Activated CD4-positive, alpha-beta T cell treated with anti-CD3 and anti-CD28 coated beads for 48 hours (primary cell): ENCODE data around the gene FREM2.

Experiments
- DNase-seq: peaks from one replicate; pipeline ENCODE4 v3.0.0-alpha.2; 2020

Gene FREM2

GRCh38 chr13:38900188-38900587 is 213.3 kb downstream of the FREM2 start:
- DNase-seq = no peak

DNA sequence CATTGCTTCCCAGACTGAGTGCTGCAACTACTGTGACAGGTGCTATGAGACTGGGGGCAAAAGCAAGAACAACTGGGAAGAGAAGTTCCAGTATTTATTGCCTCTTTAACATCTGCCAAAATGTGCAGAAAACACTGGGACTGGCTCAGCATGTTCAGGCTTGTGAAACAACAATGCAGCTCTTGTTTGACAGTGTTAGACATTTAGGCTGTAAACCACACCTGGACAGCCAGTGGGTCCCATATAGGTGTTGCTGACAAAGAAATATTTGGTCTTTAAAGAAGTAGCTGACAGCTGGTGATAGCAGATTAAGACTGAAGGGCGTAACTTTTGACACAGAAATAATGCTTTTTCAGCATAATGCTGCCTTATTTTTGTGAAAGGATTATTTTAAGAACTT is 215.7 kb downstream of the FREM2 start:
- DNase-seq = no peak

DNA sequence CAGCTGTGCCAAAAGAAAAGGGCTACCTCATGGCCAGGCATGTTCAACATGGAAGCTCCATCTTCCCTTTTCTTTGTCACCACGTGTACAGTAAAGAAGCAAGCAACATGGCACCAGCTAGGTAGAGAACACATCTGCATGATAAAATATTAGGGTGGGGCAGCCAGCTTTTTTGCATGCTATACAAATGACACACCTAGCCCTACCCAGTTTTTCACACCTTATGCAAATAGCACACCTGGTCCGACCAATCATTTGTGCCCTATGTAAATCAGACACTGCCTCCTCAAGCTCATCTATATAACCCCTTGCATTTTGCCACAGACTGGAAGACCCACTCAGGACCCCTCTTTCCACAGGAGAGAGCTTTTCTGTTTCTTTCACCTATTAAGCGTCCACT is 218.2 kb downstream of the FREM2 start:
- no peak for DNase-seq

GRCh38 chr13:38905861-38906260 is 219.0 kb downstream of the FREM2 start:
- no peak for DNase-seq

GRCh38 chr13:38908574-38908973 is 221.7 kb downstream of the FREM2 start:
- DNase-seq = no peak

DNA sequence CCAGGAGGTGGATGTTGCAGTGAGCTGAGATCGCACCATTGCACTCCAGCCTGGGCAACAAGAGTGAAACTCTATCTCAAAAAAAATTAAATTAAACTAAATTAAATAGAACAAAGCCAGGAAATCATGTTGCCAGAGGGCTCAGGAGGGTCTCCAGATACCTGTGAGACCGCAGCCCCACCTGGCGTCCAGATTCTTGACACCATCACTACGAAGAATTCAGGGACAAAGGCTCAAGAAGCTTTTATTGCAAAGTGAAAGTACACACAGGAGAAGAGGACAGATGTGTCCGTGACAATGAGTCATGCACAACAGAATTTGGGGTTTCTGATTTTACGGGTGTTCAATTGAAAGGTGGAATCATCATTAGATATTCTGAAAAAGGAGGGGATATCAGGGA is 227.2 kb downstream of the FREM2 start:
- DNase-seq = no peak

DNA sequence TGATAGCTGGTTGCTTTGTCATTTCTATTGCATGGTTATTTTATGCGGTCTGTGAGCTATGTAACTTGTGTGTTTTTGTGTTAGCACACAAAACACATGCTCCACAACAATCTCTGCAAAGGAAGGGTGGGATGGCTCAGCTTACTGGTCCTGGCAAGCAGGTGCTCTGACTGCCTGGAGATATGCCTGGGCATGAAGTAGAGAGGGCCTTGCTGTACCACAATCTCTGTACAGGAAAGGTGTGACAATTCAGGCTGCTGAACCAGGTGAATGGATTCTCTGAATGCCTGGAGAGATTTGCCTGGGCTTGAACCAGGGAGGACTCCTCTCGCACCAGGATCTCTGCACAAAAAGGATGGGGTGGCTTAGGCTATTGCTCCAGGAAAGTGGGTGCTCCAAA is 234.2 kb downstream of the FREM2 start:
- no peak for DNase-seq

- no peak for DNase-seq
These were observed 235.3 kb downstream of the FREM2 start for GRCh38 chr13:38922170-38922569.

DNA sequence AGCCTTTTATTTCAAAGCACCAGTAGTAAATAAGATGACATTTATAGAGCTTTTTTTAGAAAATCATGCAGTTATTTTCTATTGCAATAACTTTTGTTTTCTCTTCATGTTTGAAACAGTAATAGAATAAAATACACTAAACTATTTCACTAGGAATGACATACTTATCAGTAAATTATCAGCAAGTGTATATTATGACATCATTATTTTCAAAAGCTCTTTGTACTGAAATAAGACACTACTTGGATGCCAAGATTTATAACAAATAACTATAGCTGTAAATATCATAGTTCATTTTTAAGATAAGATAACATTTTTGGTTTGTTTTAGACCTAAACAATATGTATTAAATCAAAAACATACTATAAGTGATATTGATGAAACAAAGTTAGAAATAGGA is 246.9 kb downstream of the FREM2 start:
- DNase-seq = no peak
